Measurements from ENCODE around the gene TIMM50.

DNA sequence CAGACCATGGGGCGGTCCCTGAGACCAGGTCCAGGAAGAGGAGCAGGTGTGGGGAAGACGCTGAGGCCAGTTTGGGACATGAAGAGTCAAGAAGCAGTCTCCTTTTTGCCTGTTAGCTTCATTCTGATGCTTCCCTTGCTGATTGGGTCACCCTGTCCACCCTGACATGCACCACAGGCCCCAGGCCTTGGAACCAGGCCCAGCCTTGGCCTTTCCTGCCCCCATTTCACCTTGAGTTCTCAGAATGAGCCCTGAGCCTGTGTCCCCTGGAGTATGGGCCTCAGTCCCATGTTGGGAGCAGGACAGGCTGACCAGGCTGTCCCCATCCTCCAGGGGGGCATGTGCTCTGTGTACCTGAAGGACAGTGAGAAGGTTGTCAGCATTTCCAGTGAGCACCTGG is 4.9 kb upstream of the TIMM50 start:
- TF ChIP-seq, protein P1, sequence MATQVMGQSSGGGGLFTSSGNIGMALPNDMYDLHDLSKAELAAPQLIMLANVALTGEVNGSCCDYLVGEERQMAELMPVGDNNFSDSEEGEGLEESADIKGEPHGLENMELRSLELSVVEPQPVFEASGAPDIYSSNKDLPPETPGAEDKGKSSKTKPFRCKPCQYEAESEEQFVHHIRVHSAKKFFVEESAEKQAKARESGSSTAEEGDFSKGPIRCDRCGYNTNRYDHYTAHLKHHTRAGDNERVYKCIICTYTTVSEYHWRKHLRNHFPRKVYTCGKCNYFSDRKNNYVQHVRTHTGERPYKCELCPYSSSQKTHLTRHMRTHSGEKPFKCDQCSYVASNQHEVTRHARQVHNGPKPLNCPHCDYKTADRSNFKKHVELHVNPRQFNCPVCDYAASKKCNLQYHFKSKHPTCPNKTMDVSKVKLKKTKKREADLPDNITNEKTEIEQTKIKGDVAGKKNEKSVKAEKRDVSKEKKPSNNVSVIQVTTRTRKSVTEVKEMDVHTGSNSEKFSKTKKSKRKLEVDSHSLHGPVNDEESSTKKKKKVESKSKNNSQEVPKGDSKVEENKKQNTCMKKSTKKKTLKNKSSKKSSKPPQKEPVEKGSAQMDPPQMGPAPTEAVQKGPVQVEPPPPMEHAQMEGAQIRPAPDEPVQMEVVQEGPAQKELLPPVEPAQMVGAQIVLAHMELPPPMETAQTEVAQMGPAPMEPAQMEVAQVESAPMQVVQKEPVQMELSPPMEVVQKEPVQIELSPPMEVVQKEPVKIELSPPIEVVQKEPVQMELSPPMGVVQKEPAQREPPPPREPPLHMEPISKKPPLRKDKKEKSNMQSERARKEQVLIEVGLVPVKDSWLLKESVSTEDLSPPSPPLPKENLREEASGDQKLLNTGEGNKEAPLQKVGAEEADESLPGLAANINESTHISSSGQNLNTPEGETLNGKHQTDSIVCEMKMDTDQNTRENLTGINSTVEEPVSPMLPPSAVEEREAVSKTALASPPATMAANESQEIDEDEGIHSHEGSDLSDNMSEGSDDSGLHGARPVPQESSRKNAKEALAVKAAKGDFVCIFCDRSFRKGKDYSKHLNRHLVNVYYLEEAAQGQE (IDR thresholded peaks at IDR 0.05; ENCODE audit: insufficient read depth in 1 of 2, low read depth in 2 of 2, low read length in 2 of 2): no peak
- TF ChIP-seq SIN3A (IDR thresholded peaks at IDR 0.05; ENCODE audit: borderline replicate concordance, insufficient read depth, low read length): no peak
- TF ChIP-seq TAF1 (IDR thresholded peaks at IDR 0.05; ENCODE audit: borderline replicate concordance, insufficient read depth, low read length): no peak
- TF ChIP-seq POLR2AphosphoS5 (IDR thresholded peaks at IDR 0.05; ENCODE audit: low read depth, low read length): no peak
- TF ChIP-seq FOXP2 (optimal IDR thresholded peaks at IDR 0.05; ENCODE audit: borderline replicate concordance, extremely low read depth, extremely low read length, insufficient read depth): no peak
